GM19438 (cell line): ENCODE data around the gene NSFL1C.

Experiments used
- ATAC-seq: cut with Tn5 transposase; IDR thresholded peaks from one replicate; pipeline ENCODE4 v1.9.1; 2021; ENCODE audit warnings: low read depth; ENCODE audit not compliant: unreplicated experiment

NSFL1C gene

GRCh38 chr20:1462834-1463233 is 3.8 kb downstream of the NSFL1C start:
- no peak for ATAC-seq

- no peak for ATAC-seq
These were observed 4.6 kb downstream of the NSFL1C start for GRCh38 chr20:1462001-1462400.

GRCh38 chr20:1460275-1460674 is 6.4 kb downstream of the NSFL1C start:
- ATAC-seq: no peak

GRCh38 chr20:1457992-1458391 is 8.7 kb downstream of the NSFL1C start:
- no peak for ATAC-seq

GRCh38 chr20:1456300-1456699 is 10.3 kb downstream of the NSFL1C start:
- no peak for ATAC-seq

- ATAC-seq: no peak
These were observed 15.6 kb downstream of the NSFL1C start for GRCh38 chr20:1450926-1451491.

- ATAC-seq: no peak
These were observed 17.3 kb downstream of the NSFL1C start for GRCh38 chr20:1449370-1449769.

GRCh38 chr20:1448081-1448620 is 18.5 kb downstream of the NSFL1C start:
- no peak for ATAC-seq

GRCh38 chr20:1446536-1446935 is 20.1 kb downstream of the NSFL1C start:
- no peak for ATAC-seq

- no peak for ATAC-seq
These were observed 23.6 kb downstream of the NSFL1C start for GRCh38 chr20:1443085-1443484.

- no peak for ATAC-seq
These were observed 24.3 kb downstream of the NSFL1C start for GRCh38 chr20:1442304-1442703.

GRCh38 chr20:1441133-1441532 is 25.5 kb downstream of the NSFL1C start:
- no peak for ATAC-seq

GRCh38 chr20:1440024-1440423 is 26.6 kb downstream of the NSFL1C start:
- no peak for ATAC-seq

GRCh38 chr20:1438361-1438760 is 28.3 kb downstream of the NSFL1C start:
- no peak for ATAC-seq

- ATAC-seq: no peak
These were observed 29.3 kb downstream of the NSFL1C start for GRCh38 chr20:1437235-1437904.

- ATAC-seq: no peak
These were observed 30.4 kb downstream of the NSFL1C start for GRCh38 chr20:1436263-1436662.

- ATAC-seq: no peak
These were observed 31.3 kb downstream of the NSFL1C start for GRCh38 chr20:1435337-1435699.

- ATAC-seq: peak; percentile 93
These were observed 31.9 kb downstream of the NSFL1C start for GRCh38 chr20:1434571-1435336.

- no peak for ATAC-seq
These were observed 35.5 kb downstream of the NSFL1C start for GRCh38 chr20:1431158-1431557.

- no peak for ATAC-seq
These were observed 36.6 kb downstream of the NSFL1C start for GRCh38 chr20:1430004-1430451.

- ATAC-seq: no peak
These were observed 37.4 kb downstream of the NSFL1C start for GRCh38 chr20:1429143-1429728.
